GM23248 (cell line): ENCODE measurements around the gene PPP1R2C.

Experiments
- EZH2 ChIP-seq: fragments of 200-600 bp; sonication (generic); IDR thresholded peaks from 2 replicates; pipeline ENCODE4 v1.6.1; 2018; ENCODE audit warnings: antibody characterized with exemption, mild to moderate bottlenecking; ENCODE audit not compliant: insufficient read depth, poor library complexity, severe bottlenecking
- EZH2phosphoT487 ChIP-seq: fragments of 200-600 bp; sonication (generic); IDR thresholded peaks from 2 replicates; pipeline ENCODE4 v1.6.1; 2018; ENCODE audit warnings: antibody characterized with exemption, moderate library complexity, mild to moderate bottlenecking, low read depth; ENCODE audit not compliant: insufficient read depth

DNA sequence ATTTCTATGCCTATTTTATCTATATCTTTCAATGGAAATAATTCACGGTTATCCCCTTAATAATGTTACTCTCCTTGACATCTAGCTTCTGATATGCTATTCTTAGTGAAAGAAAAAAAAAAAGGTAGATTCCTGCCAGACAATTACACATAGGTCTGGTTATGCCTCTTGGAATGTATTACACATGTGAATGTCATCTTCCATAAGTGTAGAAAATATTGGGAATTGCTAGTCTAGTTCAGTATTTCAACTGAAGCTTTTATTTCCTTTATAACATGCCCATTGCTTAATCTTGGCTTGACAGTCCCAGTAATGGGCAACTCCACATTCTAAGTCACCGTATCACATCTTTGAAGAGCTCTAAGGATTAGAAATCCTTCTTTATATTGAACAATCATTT lies 25.4 kb upstream of the PPP1R2C start:
- TF ChIP-seq EZH2 (no peak), EZH2phosphoT487 (no peak)
